GM10266 (cell line): Measurements from ENCODE around the gene RIC1.

ENCODE experiments used
- DNase-seq: peaks from one replicate; pipeline ENCODE4 v3.0.0; 2012; ENCODE audit errors: extremely low spot score
- TF ChIP-seq, protein P1 (sequence below): IDR thresholded peaks from 2 replicates; pipeline ENCODE4 v1.5.1; 2012; ENCODE audit warnings: mild to moderate bottlenecking, low read depth; ENCODE audit not compliant: control insufficient read depth, insufficient read depth; ENCODE audit errors: missing control alignments

Gene RIC1

DNA sequence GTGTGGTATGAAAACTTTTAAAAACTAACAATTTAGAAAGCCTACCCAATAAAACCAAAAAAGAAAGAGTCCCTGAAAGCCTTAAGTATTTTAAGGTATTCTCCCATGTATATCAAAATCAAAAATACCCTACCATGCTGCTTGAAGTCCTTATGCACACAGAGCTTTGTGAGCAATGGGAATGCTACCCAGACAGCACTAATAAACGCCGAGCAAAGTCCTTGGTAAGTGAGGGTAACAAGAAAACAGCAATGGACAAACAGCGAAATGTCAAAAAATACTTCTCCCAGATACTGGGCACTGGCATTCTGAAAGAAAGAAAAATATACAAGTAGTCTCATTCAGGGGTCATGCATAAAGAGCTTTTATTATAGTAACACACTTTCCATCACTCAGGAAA is 176.6 kb downstream of the RIC1 start:
- TF ChIP-seq, protein P1, sequence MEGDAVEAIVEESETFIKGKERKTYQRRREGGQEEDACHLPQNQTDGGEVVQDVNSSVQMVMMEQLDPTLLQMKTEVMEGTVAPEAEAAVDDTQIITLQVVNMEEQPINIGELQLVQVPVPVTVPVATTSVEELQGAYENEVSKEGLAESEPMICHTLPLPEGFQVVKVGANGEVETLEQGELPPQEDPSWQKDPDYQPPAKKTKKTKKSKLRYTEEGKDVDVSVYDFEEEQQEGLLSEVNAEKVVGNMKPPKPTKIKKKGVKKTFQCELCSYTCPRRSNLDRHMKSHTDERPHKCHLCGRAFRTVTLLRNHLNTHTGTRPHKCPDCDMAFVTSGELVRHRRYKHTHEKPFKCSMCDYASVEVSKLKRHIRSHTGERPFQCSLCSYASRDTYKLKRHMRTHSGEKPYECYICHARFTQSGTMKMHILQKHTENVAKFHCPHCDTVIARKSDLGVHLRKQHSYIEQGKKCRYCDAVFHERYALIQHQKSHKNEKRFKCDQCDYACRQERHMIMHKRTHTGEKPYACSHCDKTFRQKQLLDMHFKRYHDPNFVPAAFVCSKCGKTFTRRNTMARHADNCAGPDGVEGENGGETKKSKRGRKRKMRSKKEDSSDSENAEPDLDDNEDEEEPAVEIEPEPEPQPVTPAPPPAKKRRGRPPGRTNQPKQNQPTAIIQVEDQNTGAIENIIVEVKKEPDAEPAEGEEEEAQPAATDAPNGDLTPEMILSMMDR: no peak
- no peak for DNase-seq

DNA sequence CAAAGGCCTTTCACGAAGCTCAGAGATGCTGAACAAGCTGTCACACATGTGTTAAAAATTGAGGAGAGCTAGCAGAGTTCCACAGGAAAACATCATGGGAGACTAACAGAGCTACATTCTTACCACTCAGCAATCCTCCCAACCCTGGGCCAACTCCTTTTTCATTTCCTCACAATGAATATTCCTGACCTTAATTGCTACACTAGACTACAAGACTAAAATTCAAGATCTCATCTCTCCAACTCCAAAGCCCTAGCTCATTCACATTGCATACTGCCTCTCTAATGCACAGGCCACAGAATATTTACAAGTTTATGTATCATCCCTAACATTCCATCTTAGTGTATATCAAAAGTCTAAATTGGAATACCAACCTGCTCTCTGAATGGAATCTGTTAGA is 182.8 kb downstream of the RIC1 start:
- TF ChIP-seq, protein P1: no peak
- no peak for DNase-seq

DNA sequence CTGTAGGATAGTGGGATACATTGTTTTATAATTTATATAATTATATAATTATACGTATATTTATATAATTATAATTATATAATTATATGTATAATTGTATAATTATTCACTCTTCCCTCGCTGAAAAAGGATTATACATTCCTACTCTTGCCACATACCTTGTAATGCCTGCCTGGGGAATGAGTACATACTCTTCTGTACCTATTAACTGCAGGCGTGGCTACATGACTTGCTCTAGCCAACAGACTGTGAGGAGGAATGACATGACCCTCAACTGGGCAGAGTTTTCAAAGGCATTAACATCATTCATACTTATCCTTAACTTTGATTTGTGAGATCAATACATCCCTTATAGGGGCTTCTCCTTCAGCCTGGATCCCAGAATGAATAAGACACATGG is 184.9 kb downstream of the RIC1 start:
- DNase-seq: no peak

DNA sequence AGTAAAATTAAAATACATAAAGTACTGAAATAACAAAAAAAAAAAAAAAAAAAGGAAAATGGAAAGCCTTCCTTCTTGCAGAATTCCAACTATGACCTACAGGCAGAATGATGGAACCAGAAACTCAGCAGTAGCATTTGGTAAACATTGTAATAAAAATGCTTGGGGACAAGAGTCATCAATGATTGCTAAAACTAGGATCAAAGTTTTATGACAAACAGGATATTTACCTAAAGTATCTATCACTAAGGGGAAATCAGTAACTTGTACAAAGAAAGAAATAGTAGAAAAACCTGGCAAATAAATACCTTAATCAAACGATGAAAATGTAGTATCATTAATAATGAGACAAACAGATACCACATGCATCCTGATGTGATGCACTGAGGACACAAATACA is 186.6 kb downstream of the RIC1 start:
- TF ChIP-seq, protein P1: no peak
- no peak for DNase-seq

More for the DNA sequence above, 184.9 kb downstream of the RIC1 start:
- TF ChIP-seq, protein P1: no peak

DNA sequence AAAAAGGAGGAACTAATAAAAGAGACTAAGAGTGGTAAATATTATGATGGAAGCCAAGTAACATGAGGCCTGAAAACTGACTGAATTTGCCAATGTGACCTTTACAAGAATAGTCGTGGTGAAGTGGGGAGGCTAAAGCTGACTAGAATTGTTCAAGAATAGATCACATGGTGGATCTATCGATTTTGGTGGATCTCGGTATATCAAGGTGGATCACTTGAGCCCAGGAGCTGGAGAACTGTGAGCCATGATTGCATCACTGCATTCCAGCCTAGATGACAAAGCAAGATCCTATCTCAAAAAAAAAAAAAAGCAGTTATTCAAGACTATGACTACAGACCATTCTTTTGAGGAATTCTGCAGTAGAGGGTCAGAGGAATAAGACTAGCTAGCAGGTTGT is 189.0 kb downstream of the RIC1 start:
- DNase-seq: no peak
- TF ChIP-seq, protein P1: no peak

DNA sequence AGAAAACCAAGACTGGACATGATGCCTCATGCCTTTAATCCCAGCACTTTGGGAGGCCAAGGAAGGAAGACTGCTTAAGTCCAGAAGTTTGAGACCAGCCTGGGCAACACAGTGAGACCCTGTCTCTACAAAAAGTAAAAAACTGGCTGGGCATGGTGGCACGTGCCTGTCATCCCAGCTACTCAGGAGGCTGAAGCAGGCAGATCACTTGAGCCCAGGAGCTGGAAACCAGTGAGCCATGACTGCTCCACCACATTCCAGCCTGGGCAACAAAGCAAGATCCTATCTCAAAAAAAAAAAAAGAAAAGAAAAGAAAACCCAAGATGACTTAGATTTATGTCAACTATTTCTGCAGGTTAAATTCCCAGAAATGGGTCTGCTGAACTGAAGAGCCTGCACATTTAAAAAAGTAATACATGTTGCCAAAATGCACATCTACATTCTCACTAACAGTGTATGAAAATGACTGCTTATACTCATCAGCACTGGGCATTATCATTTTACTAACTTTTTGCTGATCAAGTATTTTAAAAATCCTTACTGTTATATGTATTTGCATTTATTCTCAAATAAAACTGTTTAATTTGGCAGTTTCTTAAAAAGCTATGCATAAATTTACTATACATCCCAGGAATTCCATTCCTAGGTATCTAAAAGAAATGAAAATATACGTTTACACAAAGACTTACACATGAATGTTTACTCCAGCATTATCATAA is 189.7 kb downstream of the RIC1 start:
- TF ChIP-seq, protein P1: no peak
- DNase-seq: no peak

DNA sequence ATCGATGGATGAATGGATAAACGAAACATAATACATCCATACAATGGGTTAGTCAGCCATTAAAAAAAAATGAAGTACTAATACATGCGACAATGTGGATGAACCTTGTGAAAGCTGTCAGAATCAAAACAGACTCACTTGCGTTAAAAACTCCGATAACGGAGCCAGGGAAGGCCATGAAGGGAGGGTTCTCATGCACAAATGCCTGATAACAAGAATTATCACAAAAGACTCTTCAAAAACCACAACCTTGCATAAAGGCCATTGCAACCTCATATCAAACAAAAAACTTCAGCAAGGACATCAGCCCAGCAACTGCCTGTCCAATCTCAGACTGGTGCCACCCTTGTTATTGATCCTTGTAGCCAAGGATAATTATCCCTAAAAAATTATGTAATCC is 190.3 kb downstream of the RIC1 start:
- TF ChIP-seq, protein P1: no peak
- no peak for DNase-seq
